A673 (cell line): ENCODE data around the gene SH3RF3. TPM values are rescaled to one million over a fixed set of nuclear protein-coding genes. Genes with fewer than 3 reads are reported as not detected.

Source experiments
- BruUV-seq: library from RNA; stranded (reverse); fragments of 400-500 nt; replicated peaks from 2 replicates; lab custom pipeline; 2021; lab: Mats Ljungman, UMichigan
- CTCF ChIA-PET: fragments of 300-600 bp; sonication (Branson Sonifier 250); formaldehyde crosslinking; loops from one replicate; lab custom pipeline; 2022; ENCODE audit warnings: antibody characterized with exemption; lab: Charles Lee
- POLR2A ChIA-PET: fragments of 300-600 bp; sonication (Branson Sonifier 250); formaldehyde crosslinking; loops from one replicate; lab custom pipeline; 2022; ENCODE audit warnings: antibody characterized with exemption; ENCODE audit not compliant: low non-redundant PET; lab: Charles Lee
- DNase-seq: peaks from one replicate; pipeline ENCODE4 v3.0.0-alpha.2; 2015; ENCODE audit warnings: low spot score
- H3K27ac ChIP-seq: fragments of 200-600 bp; sonication (generic); 2 replicates; pipeline ENCODE4 v1.5.1; 2016; ENCODE audit warnings: mixed run types, low read depth, mild to moderate bottlenecking, mixed read lengths, antibody characterized with exemption, low read length; ENCODE audit not compliant: poor library complexity, severe bottlenecking
- H3K27me3 ChIP-seq: fragments of 200-600 bp; sonication (generic); replicated peaks from 2 replicates; pipeline ENCODE4 v1.6.1; 2017; ENCODE audit warnings: mixed run types, low read depth, mild to moderate bottlenecking, mixed read lengths, antibody characterized with exemption, low read length; ENCODE audit not compliant: insufficient read depth, poor library complexity
- H3K36me3 ChIP-seq: fragments of 200-600 bp; sonication (generic); 2 replicates; pipeline ENCODE4 v1.6.1; 2016; ENCODE audit warnings: mixed run types, mild to moderate bottlenecking, mixed read lengths, antibody characterized with exemption, low read length; ENCODE audit not compliant: insufficient read depth, poor library complexity, severe bottlenecking
- H3K4me1 ChIP-seq: fragments of 200-600 bp; sonication (generic); 2 replicates; pipeline ENCODE4 v1.6.1; 2017; ENCODE audit warnings: mixed run types, mild to moderate bottlenecking, mixed read lengths, antibody characterized with exemption, low read length; ENCODE audit not compliant: insufficient read depth, poor library complexity, severe bottlenecking
- H3K4me3 ChIP-seq: fragments of 200-600 bp; sonication (generic); 2 replicates; pipeline ENCODE4 v1.5.1; 2016; ENCODE audit warnings: low read depth, mixed run types, mild to moderate bottlenecking, mixed read lengths, low read length; ENCODE audit not compliant: poor library complexity, severe bottlenecking
- H3K9me3 ChIP-seq: fragments of 200-600 bp; sonication (generic); 2 replicates; pipeline ENCODE4 v1.6.1; 2016; ENCODE audit warnings: mixed run types, low read depth, mild to moderate bottlenecking, mixed read lengths, antibody characterized with exemption, low read length; ENCODE audit not compliant: poor library complexity, severe bottlenecking
- CTCF ChIP-seq: fragments of 300-800, 200-600 bp; sonication (generic); conservative IDR thresholded peaks from 2 replicates; pipeline ENCODE4 v1.5.1; 2017; ENCODE audit warnings: low read depth, mild to moderate bottlenecking, antibody characterized with exemption, low read length, moderate library complexity, mixed read lengths
- EZH2 ChIP-seq: fragments of 200-600 bp; sonication (generic); IDR thresholded peaks from 2 replicates; pipeline ENCODE4 v1.6.1; 2017; ENCODE audit warnings: borderline replicate concordance, low read depth, mild to moderate bottlenecking, mixed read lengths, antibody characterized with exemption, low read length; ENCODE audit not compliant: poor library complexity, severe bottlenecking
- intact Hi-C: fragments of 100-400 bp; cut with micrococcal nuclease; formaldehyde crosslinking; loops from one replicate; pipeline ENCODE4 v1.10.0; 2022; ENCODE audit not compliant: unreplicated experiment
- total RNA-seq: library from RNA; stranded (reverse); gene quantifications from 2 replicates; pipeline ENCODE4 v1.2.3, GENCODE V29; 2021

SH3RF3 gene
- total RNA-seq, 1 experiment from 2014 or later: 0.15 TPM

GRCh38 chr2:109184368-109184767 is 55.4 kb downstream of the SH3RF3 start:
- BruUV-seq: no TSS peak
- no peak overlapping the region for H3K4me3 ChIP-seq
- no peaks in the 10 kb centered on the region for H3K4me1 ChIP-seq
- ChIA-PET CTCF (no interaction called here), POLR2A (no interaction called here)
- H3K9me3 ChIP-seq: no peaks in the 10 kb centered on the region
- no peak overlapping the region for H3K27ac ChIP-seq
- intact Hi-C loops: no loop called here
- TF ChIP-seq EZH2: no peak
- TF ChIP-seq CTCF: no peak
- H3K27me3 ChIP-seq: no peaks in the 10 kb centered on the region
- H3K36me3 ChIP-seq: no peaks in the 10 kb centered on the region
- no peak for DNase-seq

DNA sequence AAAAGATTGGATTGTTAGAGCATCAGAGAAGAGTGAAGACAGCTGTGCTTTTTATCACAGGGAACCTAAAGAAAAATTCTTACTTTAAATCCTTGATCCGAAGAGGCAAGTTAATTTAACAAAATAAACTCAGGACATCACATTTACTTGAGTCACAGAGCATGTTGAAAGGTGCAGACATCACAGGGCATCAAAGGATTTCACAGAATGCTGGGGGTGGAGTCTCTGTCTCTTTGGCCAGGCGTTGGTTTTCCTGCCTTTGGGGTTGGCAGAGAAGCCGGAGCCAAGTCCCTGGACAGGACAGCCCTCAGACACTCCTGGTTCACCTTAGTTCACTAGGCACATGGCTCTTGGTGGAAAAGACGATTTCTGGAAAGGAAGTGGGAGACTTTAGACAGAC is 56.3 kb downstream of the SH3RF3 start:
- H3K36me3 ChIP-seq: no peaks in the 10 kb centered on the region
- no peaks in the 10 kb centered on the region for H3K4me1 ChIP-seq
- ChIA-PET CTCF (no interaction called here), POLR2A (no interaction called here)
- no peak for DNase-seq
- no peaks in the 10 kb centered on the region for H3K9me3 ChIP-seq
- no peaks in the 10 kb centered on the region for H3K27me3 ChIP-seq
- no peak overlapping the region for H3K4me3 ChIP-seq
- no peak for TF ChIP-seq EZH2
- no peak overlapping the region for H3K27ac ChIP-seq
- intact Hi-C loops: no loop called here
- no TSS peak for BruUV-seq

- intact Hi-C loops: no loop called here
- no peak overlapping the region for H3K4me3 ChIP-seq
- H3K27ac ChIP-seq: no peak overlapping the region
- CTCF ChIA-PET: no interaction called here
- no peaks in the 10 kb centered on the region for H3K27me3 ChIP-seq
- POLR2A ChIA-PET: no interaction called here
- H3K9me3 ChIP-seq: no peaks in the 10 kb centered on the region
- BruUV-seq: no TSS peak
- no peak for DNase-seq
- no peaks in the 10 kb centered on the region for H3K36me3 ChIP-seq
- no peak for TF ChIP-seq CTCF
- TF ChIP-seq EZH2: no peak
- no peaks in the 10 kb centered on the region for H3K4me1 ChIP-seq
Measured at GRCh38 chr2:109185821-109186570, 57.0 kb downstream of the SH3RF3 start.
